Panc1 (cell line): Measurements from ENCODE around the gene GALNT14. TPM values are rescaled to one million over a fixed set of nuclear protein-coding genes. Genes with fewer than 3 reads are reported as not detected.

Experiments used
- ATAC-seq: fragments of 200-7000 bp; cut with Tn5 transposase; 2 replicates; pipeline ENCODE4 v1.9.1; 2020; ENCODE audit warnings: mild to moderate bottlenecking, moderate library complexity
- BruUV-seq: library from RNA; stranded (reverse); fragments of 400-500 nt; replicated peaks from 2 replicates; lab custom pipeline; 2021; lab: Mats Ljungman, UMichigan
- CTCF ChIA-PET: fragments of 300-600 bp; sonication (Branson Sonifier 250); formaldehyde crosslinking; loops from one replicate; lab custom pipeline; 2022; ENCODE audit warnings: antibody characterized with exemption; lab: Charles Lee
- POLR2A ChIA-PET: fragments of 300-600 bp; sonication (Branson Sonifier 250); formaldehyde crosslinking; loops from one replicate; lab custom pipeline; 2022; ENCODE audit warnings: antibody characterized with exemption; lab: Charles Lee
- DNase-seq: peaks from one replicate; pipeline ENCODE4 v3.0.0-alpha.2; 2010; ENCODE audit warnings: low read depth, low spot score
- H3K27ac ChIP-seq: 2 replicates; pipeline ENCODE4 v1.5.1; 2011; ENCODE audit warnings: mild to moderate bottlenecking, low read length, inconsistent platforms
- H3K27me3 ChIP-seq: fragments of 200-500 bp; sonication (Bioruptor generic); 2 replicates; pipeline ENCODE4 v1.6.0; 2014; ENCODE audit warnings: low read length, inconsistent platforms; ENCODE audit not compliant: control insufficient read depth, insufficient read depth
- H3K36me3 ChIP-seq: fragments of 200-500 bp; sonication (Bioruptor generic); 2 replicates; pipeline ENCODE4 v1.5.1; 2014; ENCODE audit warnings: inconsistent platforms, mild to moderate bottlenecking, low read length, moderate library complexity; ENCODE audit not compliant: control insufficient read depth, insufficient read depth
- H3K4me1 ChIP-seq: 2 replicates; pipeline ENCODE4 v1.5.1; 2011; ENCODE audit warnings: inconsistent platforms, mild to moderate bottlenecking, low read length, moderate library complexity; ENCODE audit not compliant: control insufficient read depth, insufficient read depth
- H3K4me3 ChIP-seq, 2 experiments: 2 replicates each; pipeline ENCODE4 v1.5.1; 2011 to 2012; ENCODE audit warnings: low read depth in 2 of 2, low read length in 2 of 2, mild to moderate bottlenecking in 2 of 2, inconsistent platforms in 1 of 2, moderate library complexity in 1 of 2
- H3K9me3 ChIP-seq: fragments of 200-500 bp; sonication (Bioruptor generic); 2 replicates; pipeline ENCODE4 v1.5.1; 2014; ENCODE audit warnings: low read depth, mild to moderate bottlenecking, inconsistent platforms, low read length, moderate library complexity; ENCODE audit not compliant: control insufficient read depth, insufficient read depth
- POLR2AphosphoS5 ChIP-seq: IDR thresholded peaks from 2 replicates; pipeline ENCODE4 v1.6.1; 2012; ENCODE audit warnings: mild to moderate bottlenecking, low read depth, low read length, moderate library complexity
- SIN3A ChIP-seq: IDR thresholded peaks from 2 replicates; pipeline ENCODE4 v1.6.1; 2012; ENCODE audit warnings: low read depth, mild to moderate bottlenecking, low read length, moderate library complexity, borderline replicate concordance; ENCODE audit not compliant: insufficient read depth
- TCF7L2 ChIP-seq: IDR thresholded peaks from 2 replicates; pipeline ENCODE4 v1.6.1; 2011; ENCODE audit warnings: mild to moderate bottlenecking, low read depth, low read length, inconsistent platforms
- in situ Hi-C: cut with HindIII; loops from 2 replicates; pipeline ENCODE4 v1.10.0; 2016; ENCODE audit warnings: low sequenced_read_pairs, low pct_unique_long_range_greater_than_20kb
- intact Hi-C: fragments of 100-400 bp; cut with micrococcal nuclease; formaldehyde crosslinking; loops from one replicate; pipeline ENCODE4 v1.10.0; 2022; ENCODE audit not compliant: unreplicated experiment
- total RNA-seq: library from RNA; stranded (reverse); gene quantifications from one replicate; pipeline ENCODE4 v1.2.1, GENCODE V29; 2021; ENCODE audit not compliant: unreplicated experiment
- TF ChIP-seq, protein P1 (sequence below): fragments of 450-650 bp; IDR thresholded peaks from 2 replicates; pipeline ENCODE4 v1.5.1; 2017; ENCODE audit warnings: mild to moderate bottlenecking
- TF ChIP-seq, protein P2 (sequence below), 2 experiments: IDR thresholded peaks; 2 replicates each; pipeline ENCODE4 v1.6.1; 2011 to 2012; ENCODE audit warnings: low read depth in 2 of 2, control low read depth in 1 of 2, low read length in 1 of 2, mild to moderate bottlenecking in 1 of 2, moderate library complexity in 1 of 2; ENCODE audit not compliant: insufficient read depth in 1 of 2

Gene GALNT14
- total RNA-seq, 1 experiment from 2014 or later = 0.67 TPM

DNA sequence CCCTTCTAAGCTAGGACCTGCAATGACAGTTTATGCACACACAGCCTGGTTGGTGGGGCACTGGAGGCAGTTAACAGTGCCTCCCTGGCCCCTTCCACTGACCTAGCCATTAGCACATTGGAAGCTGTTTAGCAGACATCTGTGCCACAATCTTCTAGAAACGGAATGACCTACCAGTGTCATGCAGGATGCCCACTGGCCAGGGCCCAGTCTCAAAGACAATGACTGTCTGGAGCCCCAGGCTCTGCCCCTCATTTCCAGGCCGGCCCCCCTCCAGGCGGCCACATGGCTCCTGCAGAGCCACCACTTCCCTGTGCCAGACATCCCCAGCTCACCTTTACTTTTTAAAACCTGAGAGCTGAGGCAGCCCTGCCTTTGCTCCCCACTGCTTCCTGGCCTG is 207.5 kb downstream of the GALNT14 start:
- BruUV-seq = no TSS peak
- intact Hi-C loops = no loop called here
- Histone ChIP-seq H3K27me3 (no peaks in the 10 kb centered on the region), H3K4me3 (no peak overlapping the region), H3K4me1 (no peaks in the 10 kb centered on the region), H3K27ac (no peak overlapping the region), H3K9me3 (no peaks in the 10 kb centered on the region), H3K36me3 (no peaks in the 10 kb centered on the region)
- POLR2A ChIA-PET = no interaction called here
- TF ChIP-seq, protein P1, sequence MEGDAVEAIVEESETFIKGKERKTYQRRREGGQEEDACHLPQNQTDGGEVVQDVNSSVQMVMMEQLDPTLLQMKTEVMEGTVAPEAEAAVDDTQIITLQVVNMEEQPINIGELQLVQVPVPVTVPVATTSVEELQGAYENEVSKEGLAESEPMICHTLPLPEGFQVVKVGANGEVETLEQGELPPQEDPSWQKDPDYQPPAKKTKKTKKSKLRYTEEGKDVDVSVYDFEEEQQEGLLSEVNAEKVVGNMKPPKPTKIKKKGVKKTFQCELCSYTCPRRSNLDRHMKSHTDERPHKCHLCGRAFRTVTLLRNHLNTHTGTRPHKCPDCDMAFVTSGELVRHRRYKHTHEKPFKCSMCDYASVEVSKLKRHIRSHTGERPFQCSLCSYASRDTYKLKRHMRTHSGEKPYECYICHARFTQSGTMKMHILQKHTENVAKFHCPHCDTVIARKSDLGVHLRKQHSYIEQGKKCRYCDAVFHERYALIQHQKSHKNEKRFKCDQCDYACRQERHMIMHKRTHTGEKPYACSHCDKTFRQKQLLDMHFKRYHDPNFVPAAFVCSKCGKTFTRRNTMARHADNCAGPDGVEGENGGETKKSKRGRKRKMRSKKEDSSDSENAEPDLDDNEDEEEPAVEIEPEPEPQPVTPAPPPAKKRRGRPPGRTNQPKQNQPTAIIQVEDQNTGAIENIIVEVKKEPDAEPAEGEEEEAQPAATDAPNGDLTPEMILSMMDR = no peak
- TF ChIP-seq POLR2AphosphoS5 = no peak
- TF ChIP-seq, protein P2, sequence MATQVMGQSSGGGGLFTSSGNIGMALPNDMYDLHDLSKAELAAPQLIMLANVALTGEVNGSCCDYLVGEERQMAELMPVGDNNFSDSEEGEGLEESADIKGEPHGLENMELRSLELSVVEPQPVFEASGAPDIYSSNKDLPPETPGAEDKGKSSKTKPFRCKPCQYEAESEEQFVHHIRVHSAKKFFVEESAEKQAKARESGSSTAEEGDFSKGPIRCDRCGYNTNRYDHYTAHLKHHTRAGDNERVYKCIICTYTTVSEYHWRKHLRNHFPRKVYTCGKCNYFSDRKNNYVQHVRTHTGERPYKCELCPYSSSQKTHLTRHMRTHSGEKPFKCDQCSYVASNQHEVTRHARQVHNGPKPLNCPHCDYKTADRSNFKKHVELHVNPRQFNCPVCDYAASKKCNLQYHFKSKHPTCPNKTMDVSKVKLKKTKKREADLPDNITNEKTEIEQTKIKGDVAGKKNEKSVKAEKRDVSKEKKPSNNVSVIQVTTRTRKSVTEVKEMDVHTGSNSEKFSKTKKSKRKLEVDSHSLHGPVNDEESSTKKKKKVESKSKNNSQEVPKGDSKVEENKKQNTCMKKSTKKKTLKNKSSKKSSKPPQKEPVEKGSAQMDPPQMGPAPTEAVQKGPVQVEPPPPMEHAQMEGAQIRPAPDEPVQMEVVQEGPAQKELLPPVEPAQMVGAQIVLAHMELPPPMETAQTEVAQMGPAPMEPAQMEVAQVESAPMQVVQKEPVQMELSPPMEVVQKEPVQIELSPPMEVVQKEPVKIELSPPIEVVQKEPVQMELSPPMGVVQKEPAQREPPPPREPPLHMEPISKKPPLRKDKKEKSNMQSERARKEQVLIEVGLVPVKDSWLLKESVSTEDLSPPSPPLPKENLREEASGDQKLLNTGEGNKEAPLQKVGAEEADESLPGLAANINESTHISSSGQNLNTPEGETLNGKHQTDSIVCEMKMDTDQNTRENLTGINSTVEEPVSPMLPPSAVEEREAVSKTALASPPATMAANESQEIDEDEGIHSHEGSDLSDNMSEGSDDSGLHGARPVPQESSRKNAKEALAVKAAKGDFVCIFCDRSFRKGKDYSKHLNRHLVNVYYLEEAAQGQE (IDR thresholded peaks at IDR 0.05; ENCODE audit: insufficient read depth in 1 of 2, low read depth in 2 of 2, low read length in 1 of 2) = no peak
- in situ Hi-C loops = no loop called here
- DNase-seq (no peak), ATAC-seq (no peak)
- CTCF ChIA-PET = no interaction called here

DNA sequence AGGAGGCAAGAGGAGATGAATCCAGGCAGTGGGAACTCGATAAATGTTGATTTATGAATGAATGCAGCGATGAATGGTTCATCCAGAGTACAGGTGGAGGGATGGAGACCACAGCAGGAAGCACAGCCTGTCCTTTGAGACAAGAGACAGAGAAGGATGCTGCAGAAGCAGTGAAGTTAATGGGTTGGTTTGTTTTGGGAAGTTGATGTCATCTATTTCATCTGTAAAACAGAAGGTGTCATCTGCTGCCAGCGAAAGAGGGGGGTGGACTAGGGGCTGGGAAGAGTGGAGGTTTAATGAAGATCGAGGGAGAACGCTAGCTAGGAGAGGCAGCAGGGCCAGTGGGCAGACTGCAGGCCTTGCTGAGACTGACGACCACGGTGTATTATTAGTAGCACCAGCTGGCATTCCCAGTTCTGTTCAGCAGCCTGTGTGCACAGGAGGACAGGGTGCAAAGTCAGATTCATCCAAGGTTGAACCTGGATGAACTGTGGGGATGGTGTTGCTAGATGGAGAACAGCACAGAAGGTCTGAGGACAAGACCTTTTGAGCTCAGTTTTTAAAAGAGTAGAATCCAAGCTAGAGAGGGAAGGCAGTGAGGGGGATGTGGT is 210.7 kb downstream of the GALNT14 start:
- H3K36me3 ChIP-seq = no peaks in the 10 kb centered on the region
- H3K27ac ChIP-seq = no peak overlapping the region
- H3K4me1 ChIP-seq = no peaks in the 10 kb centered on the region
- BruUV-seq = no TSS peak
- CTCF ChIA-PET = no interaction called here
- intact Hi-C loops (no loop called here), in situ Hi-C loops (no loop called here)
- ATAC-seq (no peak), DNase-seq (no peak)
- no peaks in the 10 kb centered on the region for H3K27me3 ChIP-seq
- TF ChIP-seq, protein P2 (IDR thresholded peaks at IDR 0.05; ENCODE audit: insufficient read depth in 1 of 2, low read depth in 2 of 2, low read length in 1 of 2) = no peak
- TF ChIP-seq, protein P1 = no peak
- TF ChIP-seq SIN3A (no peak), TCF7L2 (no peak), POLR2AphosphoS5 (no peak)
- POLR2A ChIA-PET = no interaction called here
- H3K9me3 ChIP-seq = no peaks in the 10 kb centered on the region
- H3K4me3 ChIP-seq = no peak overlapping the region
